ENCODE data around the gene GPC6.

The GPC6 gene

GRCh38 chr13:93690139-93690538 is 463.5 kb downstream of the GPC6 start:
- H3K36me3 ChIP-seq (ENCODE audit: low read depth), result no peaks in the 10 kb centered on the region
- DNase-seq (ENCODE audit: low spot score) (no peak), ATAC-seq (ENCODE audit: low read depth) (no peak)
- no peaks in the 10 kb centered on the region for H3K4me1 ChIP-seq (ENCODE audit: insufficient read depth, poor library complexity, severe bottlenecking)
- H3K27me3 ChIP-seq (ENCODE audit: insufficient read depth, poor library complexity, severe bottlenecking), result no peaks in the 10 kb centered on the region
- H3K4me3 ChIP-seq (ENCODE audit: severe bottlenecking), result no peak overlapping the region
- H3K9me3 ChIP-seq (ENCODE audit: severe bottlenecking), result no peaks in the 10 kb centered on the region
- no peak overlapping the region for H3K27ac ChIP-seq (ENCODE audit: poor library complexity, severe bottlenecking)
- TF ChIP-seq CTCF (IDR thresholded peaks at IDR 0.05; ENCODE audit: poor library complexity, severe bottlenecking), result no peak

- Histone ChIP-seq H3K9me3 (ENCODE audit: severe bottlenecking) (no peaks in the 10 kb centered on the region), H3K36me3 (ENCODE audit: low read depth) (no peaks in the 10 kb centered on the region), H3K4me1 (ENCODE audit: insufficient read depth, poor library complexity, severe bottlenecking) (no peaks in the 10 kb centered on the region), H3K27ac (ENCODE audit: poor library complexity, severe bottlenecking) (no peak overlapping the region), H3K27me3 (ENCODE audit: insufficient read depth, poor library complexity, severe bottlenecking) (no peaks in the 10 kb centered on the region), H3K4me3 (ENCODE audit: severe bottlenecking) (no peak overlapping the region)
- ATAC-seq (ENCODE audit: low read depth) (no peak), DNase-seq (ENCODE audit: low spot score) (no peak)
- TF ChIP-seq CTCF (IDR thresholded peaks at IDR 0.05; ENCODE audit: poor library complexity, severe bottlenecking), result no peak
These were observed 471.5 kb downstream of the GPC6 start for GRCh38 chr13:93698016-93698613.

- Histone ChIP-seq H3K27me3 (ENCODE audit: insufficient read depth, poor library complexity, severe bottlenecking) (no peaks in the 10 kb centered on the region), H3K4me3 (ENCODE audit: severe bottlenecking) (no peak overlapping the region), H3K4me1 (ENCODE audit: insufficient read depth, poor library complexity, severe bottlenecking) (no peaks in the 10 kb centered on the region), H3K36me3 (ENCODE audit: low read depth) (no peaks in the 10 kb centered on the region), H3K27ac (ENCODE audit: poor library complexity, severe bottlenecking) (no peak overlapping the region), H3K9me3 (ENCODE audit: severe bottlenecking) (no peaks in the 10 kb centered on the region)
- TF ChIP-seq CTCF (IDR thresholded peaks at IDR 0.05; ENCODE audit: poor library complexity, severe bottlenecking), result no peak
- DNase-seq (ENCODE audit: low spot score) (no peak), ATAC-seq (ENCODE audit: low read depth) (no peak)
These were observed 473.5 kb downstream of the GPC6 start for GRCh38 chr13:93700115-93700514.

GRCh38 chr13:93708308-93709075 is 481.9 kb downstream of the GPC6 start:
- Histone ChIP-seq H3K27me3 (ENCODE audit: insufficient read depth, poor library complexity, severe bottlenecking) (peaks cover 3% of the 10 kb centered on the region), H3K9me3 (ENCODE audit: severe bottlenecking) (no peaks in the 10 kb centered on the region), H3K4me3 (ENCODE audit: severe bottlenecking) (no peak overlapping the region), H3K27ac (ENCODE audit: poor library complexity, severe bottlenecking) (no peak overlapping the region), H3K36me3 (ENCODE audit: low read depth) (no peaks in the 10 kb centered on the region), H3K4me1 (ENCODE audit: insufficient read depth, poor library complexity, severe bottlenecking) (no peaks in the 10 kb centered on the region)
- no peak for TF ChIP-seq CTCF (IDR thresholded peaks at IDR 0.05; ENCODE audit: poor library complexity, severe bottlenecking)
- no peak for DNase-seq (ENCODE audit: low spot score)
- no peak for ATAC-seq (ENCODE audit: low read depth)
